Progenitor cell of endocrine pancreas (in vitro differentiated cells): ENCODE measurements around the gene NSMF. TPM values are rescaled to one million over a fixed set of nuclear protein-coding genes. Genes with fewer than 3 reads are reported as not detected.
A peak's percentile ranks its signal among the peaks of the same experiment; 100 is the strongest.

Experiments
- DNase-seq: peaks from one replicate; pipeline ENCODE4 v3.0.0; 2021; ENCODE audit warnings: low spot score; ENCODE audit not compliant: unreplicated experiment
- H3K27ac Mint-ChIP-seq: 2 replicates; pipeline ENCODE4 v1.8.0; 2021; ENCODE audit warnings: mild to moderate bottlenecking, moderate library complexity, mixed read lengths
- H3K27me3 Mint-ChIP-seq: 2 replicates; pipeline ENCODE4 v1.8.0; 2021; ENCODE audit warnings: mixed read lengths
- H3K36me3 Mint-ChIP-seq: 2 replicates; pipeline ENCODE4 v1.8.0; 2022; ENCODE audit warnings: mixed read lengths; ENCODE audit not compliant: insufficient read depth
- H3K4me1 Mint-ChIP-seq: 2 replicates; pipeline ENCODE4 v1.8.0; 2021; ENCODE audit warnings: low read depth, mixed read lengths
- H3K4me3 Mint-ChIP-seq: 2 replicates; pipeline ENCODE4 v1.8.0; 2021; ENCODE audit warnings: low read depth, mild to moderate bottlenecking, moderate library complexity, mixed read lengths
- H3K9me3 Mint-ChIP-seq: 2 replicates; pipeline ENCODE4 v1.8.0; 2021; ENCODE audit warnings: low read depth, mixed read lengths
- CTCF ChIP-seq: fragments of 200-600 bp; sonication (generic); IDR thresholded peaks from one replicate; pipeline ENCODE4 v1.5.0; 2021; ENCODE audit warnings: antibody characterized with exemption, mild to moderate bottlenecking; ENCODE audit not compliant: unreplicated experiment
- total RNA-seq: library from RNA; stranded (reverse); gene quantifications from 2 replicates; pipeline ENCODE4 v1.2.1, GENCODE V29; 2021

Gene NSMF
- total RNA-seq, 1 donor from 2014 or later = 57.4 TPM

GRCh38 chr9:137484551-137485315 lies 25.6 kb upstream of the NSMF start:
- Mint-ChIP-seq H3K4me3 (no peak overlapping the region), H3K36me3 (no peaks in the 10 kb centered on the region)

GRCh38 chr9:137482094-137482781 lies 23.1 kb upstream of the NSMF start:
- no peak overlapping the region for H3K4me3 Mint-ChIP-seq
- no peak for DNase-seq
- peak overlapping the region; percentile 64 for H3K27ac Mint-ChIP-seq
- H3K9me3 Mint-ChIP-seq = no peaks in the 10 kb centered on the region
- H3K36me3 Mint-ChIP-seq = no peaks in the 10 kb centered on the region
- peaks cover 1% of the 10 kb centered on the region for H3K4me1 Mint-ChIP-seq
- no peak for TF ChIP-seq CTCF
- H3K27me3 Mint-ChIP-seq = peaks cover 6% of the 10 kb centered on the region

More at GRCh38 chr9:137484551-137485315, 25.6 kb upstream of the NSMF start:
- H3K27ac Mint-ChIP-seq = no peak overlapping the region
- no peaks in the 10 kb centered on the region for H3K9me3 Mint-ChIP-seq
- DNase-seq = no peak
- peaks cover 1% of the 10 kb centered on the region for H3K4me1 Mint-ChIP-seq
- TF ChIP-seq CTCF = no peak
- H3K27me3 Mint-ChIP-seq = peaks cover under 1% of the 10 kb centered on the region

GRCh38 chr9:137480686-137481683 lies 21.9 kb upstream of the NSMF start:
- DNase-seq = no peak
- Mint-ChIP-seq H3K36me3 (no peaks in the 10 kb centered on the region), H3K9me3 (peaks cover 4% of the 10 kb centered on the region), H3K4me3 (no peak overlapping the region), H3K27ac (no peak overlapping the region), H3K27me3 (peaks cover 6% of the 10 kb centered on the region), H3K4me1 (peaks cover 1% of the 10 kb centered on the region)
- TF ChIP-seq CTCF = no peak

GRCh38 chr9:137479892-137480685 lies 21.0 kb upstream of the NSMF start:
- H3K4me1 Mint-ChIP-seq = peaks cover 1% of the 10 kb centered on the region
- H3K4me3 Mint-ChIP-seq = no peak overlapping the region
- H3K9me3 Mint-ChIP-seq = peaks cover 8% of the 10 kb centered on the region
- H3K27me3 Mint-ChIP-seq = peaks cover 6% of the 10 kb centered on the region
- H3K36me3 Mint-ChIP-seq = peaks cover 3% of the 10 kb centered on the region
- no peak for TF ChIP-seq CTCF
- DNase-seq = no peak
- no peak overlapping the region for H3K27ac Mint-ChIP-seq
